D721Med (cell line): ENCODE measurements around the gene ACSM6.

ENCODE experiments used
- DNase-seq: peaks from one replicate; pipeline ENCODE4 v3.0.0; 2011; ENCODE audit warnings: low spot score; ENCODE audit not compliant: insufficient read length
- FAIRE-seq: peaks from 2 replicates; lab custom pipeline; 2011; peaks lifted over from hg19 to GRCh38; lab: Jason Lieb, UNC
- TF ChIP-seq, protein P1 (sequence below): IDR thresholded peaks from 2 replicates; pipeline ENCODE4 v1.5.1; 2012; ENCODE audit warnings: mild to moderate bottlenecking, control low read depth; ENCODE audit not compliant: insufficient read depth; ENCODE audit errors: missing control alignments

The ACSM6 gene

DNA sequence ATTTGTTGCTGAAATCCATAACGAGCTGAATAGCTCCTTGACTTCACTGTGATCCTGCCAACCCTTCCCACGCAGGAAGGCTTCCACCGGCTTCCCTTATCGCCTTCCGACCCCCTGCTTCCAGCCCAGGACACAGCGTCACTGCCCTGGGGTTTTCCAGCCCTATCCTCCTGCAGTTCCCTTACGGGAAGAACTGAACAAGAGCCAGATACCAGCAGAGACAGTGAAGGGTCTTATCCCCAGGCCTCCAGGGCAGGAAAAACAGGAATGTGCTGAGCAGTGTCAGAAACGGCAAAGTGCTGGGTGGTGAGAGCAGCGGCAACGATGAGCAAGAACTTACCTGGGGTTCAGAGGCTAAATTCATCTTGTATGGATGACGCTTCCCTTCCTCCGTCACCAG, 74.4 kb downstream of the ACSM6 start:
- no peak for FAIRE-seq
- TF ChIP-seq, protein P1, sequence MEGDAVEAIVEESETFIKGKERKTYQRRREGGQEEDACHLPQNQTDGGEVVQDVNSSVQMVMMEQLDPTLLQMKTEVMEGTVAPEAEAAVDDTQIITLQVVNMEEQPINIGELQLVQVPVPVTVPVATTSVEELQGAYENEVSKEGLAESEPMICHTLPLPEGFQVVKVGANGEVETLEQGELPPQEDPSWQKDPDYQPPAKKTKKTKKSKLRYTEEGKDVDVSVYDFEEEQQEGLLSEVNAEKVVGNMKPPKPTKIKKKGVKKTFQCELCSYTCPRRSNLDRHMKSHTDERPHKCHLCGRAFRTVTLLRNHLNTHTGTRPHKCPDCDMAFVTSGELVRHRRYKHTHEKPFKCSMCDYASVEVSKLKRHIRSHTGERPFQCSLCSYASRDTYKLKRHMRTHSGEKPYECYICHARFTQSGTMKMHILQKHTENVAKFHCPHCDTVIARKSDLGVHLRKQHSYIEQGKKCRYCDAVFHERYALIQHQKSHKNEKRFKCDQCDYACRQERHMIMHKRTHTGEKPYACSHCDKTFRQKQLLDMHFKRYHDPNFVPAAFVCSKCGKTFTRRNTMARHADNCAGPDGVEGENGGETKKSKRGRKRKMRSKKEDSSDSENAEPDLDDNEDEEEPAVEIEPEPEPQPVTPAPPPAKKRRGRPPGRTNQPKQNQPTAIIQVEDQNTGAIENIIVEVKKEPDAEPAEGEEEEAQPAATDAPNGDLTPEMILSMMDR, result no peak
- DNase-seq, result no peak

DNA sequence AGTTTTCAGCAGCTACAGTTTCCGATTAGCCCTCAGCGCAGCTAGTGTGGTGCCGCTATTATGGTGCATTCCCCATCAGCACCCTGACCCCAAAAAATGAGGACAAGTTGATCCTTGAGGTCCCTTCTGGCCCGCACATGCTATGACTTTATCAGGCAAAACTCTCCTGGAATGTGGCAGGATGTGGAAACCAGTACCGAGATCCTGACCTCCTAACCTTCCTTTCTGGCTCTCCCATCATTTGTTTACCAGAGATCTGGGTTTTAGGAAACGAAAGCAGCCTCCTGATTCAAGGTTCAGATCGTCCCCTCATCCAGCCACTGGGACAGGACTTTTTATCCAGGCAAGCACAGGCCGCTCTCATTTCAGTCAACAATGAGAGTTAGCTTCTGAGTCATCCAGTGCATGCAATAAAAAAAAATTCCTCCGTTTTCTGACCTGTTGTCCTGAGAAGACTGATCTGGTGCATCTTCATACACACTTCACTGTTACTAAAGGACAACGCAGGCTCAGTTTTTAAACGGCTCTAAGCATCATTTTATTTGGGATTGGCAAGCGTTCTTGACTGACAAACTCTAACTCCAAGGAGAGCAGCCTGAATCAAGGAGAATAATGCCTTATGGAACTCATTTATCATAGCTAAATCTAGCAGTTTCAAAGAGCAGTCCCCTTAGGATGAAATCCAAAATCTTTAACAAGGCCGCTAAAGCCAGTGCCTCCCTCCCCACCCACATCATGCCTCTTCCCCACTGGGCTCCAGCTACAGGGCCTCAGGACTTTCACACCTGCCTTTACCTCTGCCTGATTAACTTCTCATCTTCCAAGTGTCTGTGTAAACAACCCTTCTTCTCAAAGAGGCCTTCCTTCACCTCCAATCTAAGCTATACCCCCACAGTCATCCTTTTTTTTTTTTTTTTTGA, 79.6 kb downstream of the ACSM6 start:
- FAIRE-seq (no peak), DNase-seq (no peak)
- TF ChIP-seq, protein P1, result no peak

- DNase-seq (no peak), FAIRE-seq (no peak)
- TF ChIP-seq, protein P1, result no peak
These were observed 81.8 kb downstream of the ACSM6 start for GRCh38 chr10:95275726-95276366.

- no peak for FAIRE-seq
- no peak for DNase-seq
- TF ChIP-seq, protein P1, result no peak
These were observed 82.5 kb downstream of the ACSM6 start for GRCh38 chr10:95276367-95277200.

GRCh38 chr10:95277201-95277570, 83.1 kb downstream of the ACSM6 start:
- DNase-seq (no peak), FAIRE-seq (no peak)
- TF ChIP-seq, protein P1, result no peak

DNA sequence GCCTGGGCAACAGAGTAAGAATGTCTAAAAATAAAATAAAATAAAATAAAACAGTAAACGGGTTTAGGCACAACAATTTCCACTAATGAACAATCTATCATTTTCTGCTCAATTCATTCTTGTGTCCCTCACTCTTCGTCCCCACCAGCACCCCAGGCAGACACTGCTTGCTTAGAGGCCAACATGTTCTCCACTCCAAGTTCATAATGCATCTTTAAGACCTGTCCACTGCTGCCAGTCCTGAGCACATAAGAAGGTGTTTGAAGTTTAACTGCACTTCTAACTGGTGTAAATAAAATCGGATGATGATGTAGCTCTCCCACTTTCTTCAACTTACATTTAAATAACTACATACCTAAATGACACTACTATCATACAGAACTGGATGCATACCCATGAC, 83.6 kb downstream of the ACSM6 start:
- FAIRE-seq (no peak), DNase-seq (no peak)
- TF ChIP-seq, protein P1, result no peak
